SU-DHL-6 (cell line): ENCODE measurements around the gene RALGPS1.

Experiments
- H2AFZ ChIP-seq: fragments of 200-600 bp; sonication (generic); 2 replicates; pipeline ENCODE4 v1.6.1; 2014; ENCODE audit warnings: low read depth, mild to moderate bottlenecking, moderate library complexity, mixed read lengths, antibody characterized with exemption, low read length; ENCODE audit not compliant: severe bottlenecking
- H3F3A ChIP-seq: fragments of 200-600 bp; shearing (Covaris generic); 2 replicates; pipeline ENCODE4 v1.6.0; 2016; ENCODE audit warnings: antibody characterized with exemption, mild to moderate bottlenecking; ENCODE audit not compliant: insufficient read depth
- H3K27ac ChIP-seq: fragments of 200-600 bp; sonication (generic); 2 replicates; pipeline ENCODE4 v1.5.1; 2016; ENCODE audit warnings: low read depth, mild to moderate bottlenecking, low read length, moderate library complexity, mixed read lengths
- H3K27me3 ChIP-seq: fragments of 200-600 bp; sonication (generic), shearing (Covaris generic); 2 replicates; pipeline ENCODE4 v1.6.0; 2014; ENCODE audit warnings: mild to moderate bottlenecking, low read length
- H3K36me3 ChIP-seq: fragments of 200-600 bp; sonication (generic); 2 replicates; pipeline ENCODE4 v1.6.1; 2014; ENCODE audit warnings: mild to moderate bottlenecking, low read length, mixed read lengths
- H3K4me2 ChIP-seq: fragments of 300-600, 200-600 bp; shearing (Covaris generic), sonication (generic); 2 replicates; pipeline ENCODE4 v1.6.0; 2014; ENCODE audit warnings: low read length, low read depth, mild to moderate bottlenecking; ENCODE audit not compliant: poor library complexity, severe bottlenecking
- H3K4me3 ChIP-seq: fragments of 200-600 bp; sonication (generic); 2 replicates; pipeline ENCODE4 v1.5.1; 2014; ENCODE audit warnings: antibody characterized with exemption, low read length, mild to moderate bottlenecking, mixed read lengths; ENCODE audit not compliant: insufficient read depth, poor library complexity, severe bottlenecking
- H3K79me2 ChIP-seq: fragments of 200-600 bp; sonication (generic); 2 replicates; pipeline ENCODE4 v1.6.1; 2014; ENCODE audit warnings: mild to moderate bottlenecking, low read length, moderate library complexity; ENCODE audit not compliant: insufficient read depth
- H3K9ac ChIP-seq: fragments of 200-600 bp; sonication (generic); 2 replicates; pipeline ENCODE4 v1.7.0; 2014; ENCODE audit warnings: mild to moderate bottlenecking, low read length
- H3K9me2 ChIP-seq: fragments of 200-600 bp; sonication (generic); replicated peaks from 2 replicates; pipeline ENCODE4 v1.6.1; 2014; ENCODE audit warnings: low read length; ENCODE audit not compliant: insufficient read depth
- H3K9me3 ChIP-seq: fragments of 200-600 bp; sonication (generic); 2 replicates; pipeline ENCODE4 v1.6.1; 2014; ENCODE audit warnings: low read length, mixed read lengths; ENCODE audit not compliant: insufficient read depth
- H4K20me1 ChIP-seq: fragments of 200-600 bp; sonication (generic); 2 replicates; pipeline ENCODE4 v1.6.1; 2014; ENCODE audit warnings: low read depth, mild to moderate bottlenecking, antibody characterized with exemption, low read length, moderate library complexity, mixed read lengths
- CTCF ChIP-seq: fragments of 200-600 bp; sonication (generic); IDR thresholded peaks from one replicate; pipeline ENCODE4 v1.5.1; 2017; ENCODE audit warnings: antibody characterized with exemption, mild to moderate bottlenecking, low read length, moderate library complexity; ENCODE audit not compliant: insufficient read depth, poor library complexity, severe bottlenecking
- EZH2phosphoT487 ChIP-seq: fragments of 200-600 bp; sonication (generic), shearing (Covaris generic); conservative IDR thresholded peaks from 2 replicates; pipeline ENCODE4 v1.6.1; 2018; ENCODE audit warnings: mild to moderate bottlenecking, antibody characterized with exemption, low read length, moderate library complexity, mixed read lengths

The RALGPS1 gene

GRCh38 chr9:127182901-127183746 lies 268.5 kb downstream of the RALGPS1 start:
- Histone ChIP-seq H3K36me3 (no peaks in the 10 kb centered on the region), H3K27me3 (no peaks in the 10 kb centered on the region), H4K20me1 (no peaks in the 10 kb centered on the region), H3K4me3 (no peak overlapping the region), H3K9me3 (no peaks in the 10 kb centered on the region), H3K79me2 (no peaks in the 10 kb centered on the region), H2AFZ (no peak overlapping the region), H3K9ac (no peak overlapping the region), H3K9me2 (no peaks in the 10 kb centered on the region), H3K27ac (no peak overlapping the region), H3K4me2 (no peak overlapping the region), H3F3A (no peaks in the 10 kb centered on the region)
- TF ChIP-seq CTCF (no peak), EZH2phosphoT487 (no peak)

- Histone ChIP-seq H2AFZ (no peak overlapping the region), H3K79me2 (no peaks in the 10 kb centered on the region), H4K20me1 (no peaks in the 10 kb centered on the region), H3F3A (no peaks in the 10 kb centered on the region), H3K4me2 (no peak overlapping the region), H3K9me2 (no peaks in the 10 kb centered on the region), H3K9ac (no peak overlapping the region), H3K27me3 (no peaks in the 10 kb centered on the region), H3K9me3 (no peaks in the 10 kb centered on the region), H3K4me3 (no peak overlapping the region), H3K27ac (no peak overlapping the region), H3K36me3 (no peaks in the 10 kb centered on the region)
- no peak for TF ChIP-seq CTCF
- TF ChIP-seq EZH2phosphoT487: no peak
Measured at GRCh38 chr9:127183814-127184582, 269.4 kb downstream of the RALGPS1 start.

GRCh38 chr9:127184641-127185040 lies 270.1 kb downstream of the RALGPS1 start:
- Histone ChIP-seq H3K36me3 (no peaks in the 10 kb centered on the region), H3K4me2 (no peak overlapping the region), H3K9me3 (no peaks in the 10 kb centered on the region), H2AFZ (no peak overlapping the region), H3K4me3 (no peak overlapping the region), H3K9ac (no peak overlapping the region), H3F3A (no peaks in the 10 kb centered on the region), H4K20me1 (no peaks in the 10 kb centered on the region), H3K27me3 (no peaks in the 10 kb centered on the region), H3K27ac (no peak overlapping the region), H3K9me2 (no peaks in the 10 kb centered on the region), H3K79me2 (no peaks in the 10 kb centered on the region)
- TF ChIP-seq CTCF: no peak
- TF ChIP-seq EZH2phosphoT487: no peak
